Measurements from ENCODE around the gene CABP7.

Gene CABP7

GRCh38 chr22:29762263-29762662 is 42.5 kb downstream of the CABP7 start:
- H3K36me3 ChIP-seq (ENCODE audit: control insufficient read depth, insufficient read depth, low read length): no peaks in the 10 kb centered on the region; the same call in 1 of the 2 replicates
- no peak overlapping the region for H3K9ac ChIP-seq (ENCODE audit: low read length)
- H3K27ac ChIP-seq (ENCODE audit: low read depth, low read length): no peak overlapping the region
- no peaks in the 10 kb centered on the region for H3K9me3 ChIP-seq (ENCODE audit: control insufficient read depth, insufficient read depth, low read depth, low read length)
- H3K4me3 ChIP-seq (ENCODE audit: low read depth, low read length): no peak overlapping the region
- H3K27me3 ChIP-seq (ENCODE audit: control insufficient read depth, insufficient read depth, low read length): no peaks in the 10 kb centered on the region
- peaks cover 5% of the 10 kb centered on the region; the same call in 1 of the 2 replicates for H3K4me1 ChIP-seq (ENCODE audit: control insufficient read depth, insufficient read depth, low read length)

- peak overlapping the region; percentile 58; the same call in 1 of the 2 replicates for H3K27ac ChIP-seq (ENCODE audit: low read depth, low read length)
- peak overlapping the region; percentile 96 for H3K4me3 ChIP-seq (ENCODE audit: low read depth, low read length)
- peaks cover 14% of the 10 kb centered on the region for H3K36me3 ChIP-seq (ENCODE audit: control insufficient read depth, insufficient read depth, low read length)
- no peaks in the 10 kb centered on the region for H3K9me3 ChIP-seq (ENCODE audit: control insufficient read depth, insufficient read depth, low read depth, low read length)
- peak overlapping the region; percentile 90 for H3K9ac ChIP-seq (ENCODE audit: low read length)
- H3K4me1 ChIP-seq (ENCODE audit: control insufficient read depth, insufficient read depth, low read length): peaks cover 10% of the 10 kb centered on the region
- H3K27me3 ChIP-seq (ENCODE audit: control insufficient read depth, insufficient read depth, low read length): no peaks in the 10 kb centered on the region
These were observed 46.3 kb downstream of the CABP7 start for GRCh38 chr22:29765905-29766631.

GRCh38 chr22:29766632-29767170 is 46.9 kb downstream of the CABP7 start, which contains the start of gene ZMAT5:
Gene ZMAT5 (minus strand): TSS chr22:29767007. CDS start chr22:29748544, 18,463 bp downstream.
- Histone ChIP-seq H3K27me3 (ENCODE audit: control insufficient read depth, insufficient read depth, low read length) (no peaks in the 10 kb centered on the region), H3K4me3 (ENCODE audit: low read depth, low read length) (peak within 1 kb of the TSS; percentile 96), H3K4me1 (ENCODE audit: control insufficient read depth, insufficient read depth, low read length) (peaks cover 10% of the 10 kb centered on the region), H3K9ac (ENCODE audit: low read length) (peak within 1 kb of the TSS; percentile 90), H3K36me3 (ENCODE audit: control insufficient read depth, insufficient read depth, low read length) (peaks cover 14% of the 10 kb centered on the region), H3K27ac (ENCODE audit: low read depth, low read length) (peak within 1 kb of the TSS; percentile 98), H3K9me3 (ENCODE audit: control insufficient read depth, insufficient read depth, low read depth, low read length) (no peaks in the 10 kb centered on the region)

- Histone ChIP-seq H3K4me3 (ENCODE audit: low read depth, low read length) (peak within 1 kb of the TSS; percentile 96), H3K4me1 (ENCODE audit: control insufficient read depth, insufficient read depth, low read length) (peaks cover 10% of the 10 kb centered on the region)
These were observed 47.6 kb downstream of the CABP7 start, which contains the start of gene UQCR10 for GRCh38 chr22:29767171-29768051. Gene UQCR10 (plus strand): TSS chr22:29767369. CDS start chr22:29767399, 30 bp downstream.

GRCh38 chr22:29768052-29768693 is 48.4 kb downstream of the CABP7 start:
- peaks cover 14% of the 10 kb centered on the region for H3K36me3 ChIP-seq (ENCODE audit: control insufficient read depth, insufficient read depth, low read length)
- H3K9ac ChIP-seq (ENCODE audit: low read length): peak overlapping the region; percentile 90
- peaks cover 10% of the 10 kb centered on the region for H3K4me1 ChIP-seq (ENCODE audit: control insufficient read depth, insufficient read depth, low read length)
- H3K27ac ChIP-seq (ENCODE audit: low read depth, low read length): no peak overlapping the region
- no peaks in the 10 kb centered on the region for H3K9me3 ChIP-seq (ENCODE audit: control insufficient read depth, insufficient read depth, low read depth, low read length)
- no peaks in the 10 kb centered on the region for H3K27me3 ChIP-seq (ENCODE audit: control insufficient read depth, insufficient read depth, low read length)
- H3K4me3 ChIP-seq (ENCODE audit: low read depth, low read length): peak overlapping the region; percentile 96

More at GRCh38 chr22:29767171-29768051, 47.6 kb downstream of the CABP7 start, which contains the start of gene UQCR10:
- Histone ChIP-seq H3K9ac (ENCODE audit: low read length) (peak within 1 kb of the TSS; percentile 90), H3K27ac (ENCODE audit: low read depth, low read length) (peak within 1 kb of the TSS; percentile 98), H3K9me3 (ENCODE audit: control insufficient read depth, insufficient read depth, low read depth, low read length) (no peaks in the 10 kb centered on the region), H3K27me3 (ENCODE audit: control insufficient read depth, insufficient read depth, low read length) (no peaks in the 10 kb centered on the region), H3K36me3 (ENCODE audit: control insufficient read depth, insufficient read depth, low read length) (peaks cover 14% of the 10 kb centered on the region)

- H3K4me3 ChIP-seq (ENCODE audit: low read depth, low read length): no peak overlapping the region
- no peak overlapping the region for H3K9ac ChIP-seq (ENCODE audit: low read length)
- H3K4me1 ChIP-seq (ENCODE audit: control insufficient read depth, insufficient read depth, low read length): peaks cover 10% of the 10 kb centered on the region
- no peaks in the 10 kb centered on the region for H3K27me3 ChIP-seq (ENCODE audit: control insufficient read depth, insufficient read depth, low read length)
- no peak overlapping the region for H3K27ac ChIP-seq (ENCODE audit: low read depth, low read length)
- H3K36me3 ChIP-seq (ENCODE audit: control insufficient read depth, insufficient read depth, low read length): peaks cover 14% of the 10 kb centered on the region
- no peaks in the 10 kb centered on the region for H3K9me3 ChIP-seq (ENCODE audit: control insufficient read depth, insufficient read depth, low read depth, low read length)
These were observed 50.0 kb downstream of the CABP7 start for GRCh38 chr22:29769723-29770321.

- Histone ChIP-seq H3K27ac (ENCODE audit: low read depth, low read length) (no peak overlapping the region), H3K4me1 (ENCODE audit: control insufficient read depth, insufficient read depth, low read length) (peaks cover 5% of the 10 kb centered on the region)
These were observed 52.4 kb downstream of the CABP7 start for GRCh38 chr22:29772170-29772641.

GRCh38 chr22:29773233-29773632 is 53.4 kb downstream of the CABP7 start:
- Histone ChIP-seq H3K27ac (ENCODE audit: low read depth, low read length) (no peak overlapping the region), H3K36me3 (ENCODE audit: control insufficient read depth, insufficient read depth, low read length) (peaks cover 14% of the 10 kb centered on the region), H3K9ac (ENCODE audit: low read length) (no peak overlapping the region), H3K4me1 (ENCODE audit: control insufficient read depth, insufficient read depth, low read length) (peaks cover 2% of the 10 kb centered on the region), H3K4me3 (ENCODE audit: low read depth, low read length) (no peak overlapping the region), H3K27me3 (ENCODE audit: control insufficient read depth, insufficient read depth, low read length) (no peaks in the 10 kb centered on the region), H3K9me3 (ENCODE audit: control insufficient read depth, insufficient read depth, low read depth, low read length) (no peaks in the 10 kb centered on the region)

More at GRCh38 chr22:29772170-29772641, 52.4 kb downstream of the CABP7 start:
- Histone ChIP-seq H3K9me3 (ENCODE audit: control insufficient read depth, insufficient read depth, low read depth, low read length) (no peaks in the 10 kb centered on the region), H3K27me3 (ENCODE audit: control insufficient read depth, insufficient read depth, low read length) (no peaks in the 10 kb centered on the region), H3K4me3 (ENCODE audit: low read depth, low read length) (no peak overlapping the region), H3K36me3 (ENCODE audit: control insufficient read depth, insufficient read depth, low read length) (peaks cover 14% of the 10 kb centered on the region), H3K9ac (ENCODE audit: low read length) (no peak overlapping the region)

- H3K36me3 ChIP-seq (ENCODE audit: control insufficient read depth, insufficient read depth, low read length): no peaks in the 10 kb centered on the region
- H3K27ac ChIP-seq (ENCODE audit: low read depth, low read length): no peak overlapping the region
- H3K4me1 ChIP-seq (ENCODE audit: control insufficient read depth, insufficient read depth, low read length): peaks cover 8% of the 10 kb centered on the region; the same call in 1 of the 2 replicates
These were observed 60.4 kb downstream of the CABP7 start for GRCh38 chr22:29780220-29780619.

More at GRCh38 chr22:29780220-29780619, 60.4 kb downstream of the CABP7 start:
- no peak overlapping the region for H3K9ac ChIP-seq (ENCODE audit: low read length)
- H3K4me3 ChIP-seq (ENCODE audit: low read depth, low read length): no peak overlapping the region
- H3K27me3 ChIP-seq (ENCODE audit: control insufficient read depth, insufficient read depth, low read length): no peaks in the 10 kb centered on the region
- no peaks in the 10 kb centered on the region for H3K9me3 ChIP-seq (ENCODE audit: control insufficient read depth, insufficient read depth, low read depth, low read length)
